Mucosa of rectum (tissue), 2 donors: ENCODE results near the gene OR5D18.

Experiments used
- H3K27ac ChIP-seq, 2 donors: one replicate each; pipeline ENCODE4 v1.7.0; 2013; ENCODE audit warnings: inconsistent platforms in 2 of 2, low read depth in 2 of 2, low read length in 2 of 2
- H3K27me3 ChIP-seq, 2 donors: one replicate each; pipeline ENCODE4 v1.7.0; 2013; ENCODE audit warnings: low read length in 2 of 2; ENCODE audit not compliant: control insufficient read depth in 2 of 2, insufficient read depth in 2 of 2
- H3K36me3 ChIP-seq, 2 donors: one replicate each; pipeline ENCODE4 v1.7.0; 2013; ENCODE audit warnings: low read length in 2 of 2; ENCODE audit not compliant: control insufficient read depth in 2 of 2, insufficient read depth in 2 of 2
- H3K4me1 ChIP-seq, 2 donors: one replicate each; pipeline ENCODE4 v1.7.0; 2013; ENCODE audit warnings: low read length in 2 of 2, mild to moderate bottlenecking in 1 of 2; ENCODE audit not compliant: control insufficient read depth in 2 of 2, insufficient read depth in 2 of 2
- H3K4me3 ChIP-seq, 2 donors: one replicate each; pipeline ENCODE4 v1.7.0; 2013; ENCODE audit warnings: low read length in 2 of 2
- H3K9ac ChIP-seq, 2 donors: one replicate each; pipeline ENCODE4 v1.7.0; 2013; ENCODE audit warnings: low read length in 2 of 2, low read depth in 1 of 2, mild to moderate bottlenecking in 1 of 2
- H3K9me3 ChIP-seq, 2 donors: one replicate each; pipeline ENCODE4 v1.7.0; 2013; ENCODE audit warnings: low read length in 2 of 2; ENCODE audit not compliant: control insufficient read depth in 2 of 2
- donor health status: healthy.
- donor health status: Normal muscosa, but diverticular disease.

OR5D18 gene

DNA sequence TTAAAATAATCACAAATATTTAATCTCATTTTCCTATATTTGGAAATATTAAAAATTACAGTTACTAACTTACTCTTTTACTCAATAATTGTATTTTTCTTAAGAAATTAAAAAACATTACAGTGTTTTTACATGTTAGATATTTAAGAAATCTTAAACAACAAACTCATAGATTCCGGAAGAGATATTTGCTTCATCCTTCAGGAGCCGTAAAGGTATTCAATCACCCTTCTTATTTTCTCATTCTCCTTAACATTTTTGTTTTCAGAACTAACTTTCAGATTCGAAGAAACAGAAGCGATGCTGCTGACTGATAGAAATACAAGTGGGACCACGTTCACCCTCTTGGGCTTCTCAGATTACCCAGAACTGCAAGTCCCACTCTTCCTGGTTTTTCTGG, at the start of gene OR5D18:
TSS of gene OR5D18 (plus strand) at position 301 of the 400 bp plus-strand sequence. CDS start at position 301, 0 bp downstream.
- no peaks in the 10 kb centered on the region for H3K4me1 ChIP-seq
- no peak within 1 kb of the TSS for H3K4me3 ChIP-seq
- H3K27ac ChIP-seq, result no peak within 1 kb of the TSS
- H3K27me3 ChIP-seq, result no peaks in the 10 kb centered on the region
- peaks cover 0 to 2% of the 10 kb centered on the region in 2 donors for H3K9me3 ChIP-seq
- no peaks in the 10 kb centered on the region for H3K36me3 ChIP-seq
- H3K9ac ChIP-seq, result no peak within 1 kb of the TSS

DNA sequence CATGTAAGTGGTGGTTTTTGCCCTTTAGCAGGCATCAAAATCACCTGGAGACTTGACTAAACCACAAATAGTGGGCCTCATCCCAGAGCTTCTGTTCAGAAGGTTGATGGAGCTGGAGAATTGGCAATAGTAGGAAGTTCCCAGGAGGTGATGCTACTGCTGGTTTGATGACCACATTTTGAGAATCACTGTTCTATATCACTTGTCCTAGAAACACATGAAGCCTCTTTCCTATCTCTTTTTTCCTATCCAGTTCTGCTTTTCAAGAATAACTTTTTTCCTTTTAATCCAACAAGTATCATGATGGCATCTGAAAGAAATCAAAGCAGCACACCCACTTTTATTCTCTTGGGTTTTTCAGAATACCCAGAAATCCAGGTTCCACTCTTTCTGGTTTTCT, 46.3 kb upstream of the OR5D18 start, which contains the start of gene OR5D13:
TSS of gene OR5D13 (plus strand) at position 301 of the 400 bp plus-strand sequence. CDS start at position 301, 0 bp downstream.
- no peak within 1 kb of the TSS for H3K27ac ChIP-seq
- H3K9ac ChIP-seq, result no peak within 1 kb of the TSS
- peaks cover 0 to 3% of the 10 kb centered on the region in 2 donors for H3K9me3 ChIP-seq
- H3K4me1 ChIP-seq, result no peaks in the 10 kb centered on the region
- H3K27me3 ChIP-seq, result no peaks in the 10 kb centered on the region
- H3K36me3 ChIP-seq, result no peaks in the 10 kb centered on the region
- H3K4me3 ChIP-seq, result no peak within 1 kb of the TSS

DNA sequence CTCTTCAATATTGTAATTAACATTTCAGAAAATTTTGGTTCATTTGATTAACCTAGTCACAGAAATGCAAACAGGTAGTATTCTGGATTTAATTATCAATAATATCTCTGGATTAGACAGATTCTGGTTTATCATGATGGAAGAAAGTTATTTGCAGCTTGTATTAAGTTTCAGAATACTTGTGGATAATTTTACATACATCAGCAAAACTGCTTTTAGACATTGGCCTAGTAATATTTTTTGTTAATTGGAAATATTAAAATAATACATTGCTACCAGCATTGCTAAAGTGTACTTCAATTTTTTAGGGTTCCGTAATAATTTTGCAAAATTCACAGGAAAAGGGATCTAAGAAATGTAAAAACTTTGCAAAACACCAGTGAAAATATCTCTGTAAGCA, 27.8 kb upstream of the OR5D18 start:
- H3K27ac ChIP-seq, result no peak overlapping the region
- H3K9ac ChIP-seq, result no peak overlapping the region
- H3K27me3 ChIP-seq, result no peaks in the 10 kb centered on the region
- H3K4me3 ChIP-seq, result no peak overlapping the region
- H3K4me1 ChIP-seq, result no peaks in the 10 kb centered on the region
- no peaks in the 10 kb centered on the region for H3K36me3 ChIP-seq
- H3K9me3 ChIP-seq, result peaks cover 0 to 3% of the 10 kb centered on the region in 2 donors

DNA sequence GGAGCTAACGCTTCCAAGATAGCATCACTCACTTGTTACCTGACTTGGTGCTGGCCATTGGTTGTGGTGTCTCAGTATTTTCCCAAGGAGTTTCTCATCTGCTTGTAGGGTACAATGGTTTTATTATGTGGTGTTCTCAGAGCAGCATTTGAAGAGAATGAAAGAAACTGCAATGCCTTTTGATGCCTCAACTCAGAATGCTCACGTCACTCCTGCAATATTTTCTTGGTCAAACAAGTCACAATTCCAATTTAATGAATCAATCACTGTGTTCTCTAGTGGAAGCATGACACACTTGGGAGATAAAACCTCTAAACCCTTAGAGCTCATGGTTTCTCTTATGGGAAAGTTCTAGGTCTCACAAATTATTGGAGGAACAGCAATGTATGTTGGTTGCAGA, 26.1 kb upstream of the OR5D18 start:
- no peaks in the 10 kb centered on the region for H3K27me3 ChIP-seq
- no peaks in the 10 kb centered on the region for H3K4me1 ChIP-seq
- H3K27ac ChIP-seq, result no peak overlapping the region
- peaks cover 0 to 3% of the 10 kb centered on the region in 2 donors for H3K9me3 ChIP-seq
- H3K4me3 ChIP-seq, result no peak overlapping the region
- H3K36me3 ChIP-seq, result no peaks in the 10 kb centered on the region
- no peak overlapping the region for H3K9ac ChIP-seq

DNA sequence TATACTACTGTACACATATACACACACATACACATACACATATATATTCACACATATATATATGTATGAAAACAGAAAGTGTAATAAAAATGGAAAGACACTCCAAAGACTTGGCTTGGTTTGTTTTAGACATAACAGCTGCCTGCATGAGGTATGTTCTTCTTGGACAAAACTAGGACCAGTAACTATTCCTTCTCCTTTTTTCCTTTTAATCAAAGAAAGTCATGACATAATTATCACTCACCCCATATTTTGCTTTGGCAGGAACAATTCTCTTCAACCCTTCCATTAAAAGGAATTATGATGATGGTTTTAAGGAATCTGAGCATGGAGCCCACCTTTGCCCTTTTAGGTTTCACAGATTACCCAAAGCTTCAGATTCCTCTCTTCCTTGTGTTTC, 24.2 kb upstream of the OR5D18 start, which contains the start of gene OR5D14:
TSS of gene OR5D14 (plus strand) at position 301 of the 400 bp plus-strand sequence. CDS start at position 301, 0 bp downstream.
- H3K27me3 ChIP-seq, result no peaks in the 10 kb centered on the region
- no peak within 1 kb of the TSS for H3K9ac ChIP-seq
- H3K9me3 ChIP-seq, result peaks cover 0 to 3% of the 10 kb centered on the region in 2 donors
- no peak within 1 kb of the TSS for H3K4me3 ChIP-seq
- H3K4me1 ChIP-seq, result no peaks in the 10 kb centered on the region
- H3K27ac ChIP-seq, result no peak within 1 kb of the TSS
- H3K36me3 ChIP-seq, result no peaks in the 10 kb centered on the region

DNA sequence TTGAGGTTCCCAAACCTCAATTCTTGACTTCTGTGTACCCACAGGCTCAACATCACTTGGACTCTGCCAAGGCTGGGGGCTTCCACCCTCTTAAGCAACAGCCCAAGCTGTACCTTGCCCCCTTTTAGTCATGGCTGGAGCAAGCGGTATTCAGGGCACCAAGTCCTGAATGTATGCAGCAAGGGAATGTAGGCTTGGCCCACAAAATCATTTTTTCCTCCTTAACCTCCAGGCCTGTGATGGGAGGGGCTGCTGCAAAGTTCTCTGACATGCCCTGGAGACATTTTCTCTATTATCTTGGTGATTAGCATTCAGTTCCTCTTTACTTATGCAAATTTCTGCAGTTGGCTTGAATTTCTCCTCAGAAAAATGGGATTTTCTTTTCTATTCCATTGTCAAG, 13.2 kb upstream of the OR5D18 start:
- Histone ChIP-seq H3K9me3 (peaks cover 0 to 3% of the 10 kb centered on the region in 2 donors), H3K9ac (no peak overlapping the region), H3K4me3 (no peak overlapping the region), H3K36me3 (no peaks in the 10 kb centered on the region), H3K27me3 (no peaks in the 10 kb centered on the region), H3K4me1 (no peaks in the 10 kb centered on the region), H3K27ac (no peak overlapping the region)

DNA sequence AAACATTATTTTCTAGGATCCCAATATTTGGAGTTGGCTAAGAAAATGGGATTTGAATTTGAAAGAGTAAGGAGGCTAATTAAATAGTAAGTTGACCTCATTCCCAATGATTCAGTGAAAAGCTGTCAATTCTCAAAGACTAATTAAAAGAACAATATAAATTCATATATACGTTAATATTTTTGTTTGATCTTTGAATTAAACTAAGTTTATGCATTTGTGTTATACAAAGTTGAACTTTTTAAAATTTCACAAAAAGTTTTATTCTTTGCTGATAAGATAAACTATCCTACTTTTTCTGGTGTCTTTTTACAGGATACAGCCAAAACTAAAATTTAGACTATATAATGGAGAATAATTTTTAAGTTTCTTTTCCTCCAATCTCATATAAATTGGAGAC, 8.4 kb upstream of the OR5D18 start, which contains the start of gene OR5L1:
TSS of gene OR5L1 (plus strand) at position 301 of the 400 bp plus-strand sequence. CDS start 100 bp downstream, outside the sequence.
- H3K27me3 ChIP-seq, result no peaks in the 10 kb centered on the region

DNA sequence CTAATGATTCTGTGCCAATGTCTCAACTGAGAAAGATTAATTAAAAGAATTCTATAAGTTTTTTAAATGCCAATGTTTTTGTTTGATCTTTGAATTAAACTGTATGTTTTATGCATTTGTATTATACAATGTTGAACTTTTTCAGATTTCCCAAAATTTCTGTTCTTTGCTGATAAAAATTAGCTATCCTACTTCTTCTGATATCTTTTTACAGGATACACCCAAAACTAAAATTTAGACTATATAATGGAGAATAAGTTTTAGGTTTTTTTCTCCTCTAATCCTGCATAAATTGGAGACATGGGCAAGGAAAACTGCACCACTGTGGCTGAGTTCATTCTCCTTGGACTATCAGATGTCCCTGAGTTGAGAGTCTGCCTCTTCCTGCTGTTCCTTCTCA, 7.5 kb downstream of the OR5D18 start, which contains the start of gene OR5L2:
TSS of gene OR5L2 (plus strand) at position 301 of the 400 bp plus-strand sequence. CDS start at position 301, 0 bp downstream.
- Histone ChIP-seq H3K9me3 (no peaks in the 10 kb centered on the region), H3K4me1 (no peaks in the 10 kb centered on the region), H3K27me3 (no peaks in the 10 kb centered on the region), H3K9ac (no peak within 1 kb of the TSS), H3K27ac (no peak within 1 kb of the TSS), H3K36me3 (no peaks in the 10 kb centered on the region), H3K4me3 (no peak within 1 kb of the TSS)

More for the DNA sequence above, 8.4 kb upstream of the OR5D18 start, which contains the start of gene OR5L1:
- Histone ChIP-seq H3K9me3 (peaks cover 0 to 3% of the 10 kb centered on the region in 2 donors), H3K4me3 (no peak within 1 kb of the TSS), H3K4me1 (no peaks in the 10 kb centered on the region), H3K36me3 (no peaks in the 10 kb centered on the region), H3K27ac (no peak within 1 kb of the TSS), H3K9ac (no peak within 1 kb of the TSS)

DNA sequence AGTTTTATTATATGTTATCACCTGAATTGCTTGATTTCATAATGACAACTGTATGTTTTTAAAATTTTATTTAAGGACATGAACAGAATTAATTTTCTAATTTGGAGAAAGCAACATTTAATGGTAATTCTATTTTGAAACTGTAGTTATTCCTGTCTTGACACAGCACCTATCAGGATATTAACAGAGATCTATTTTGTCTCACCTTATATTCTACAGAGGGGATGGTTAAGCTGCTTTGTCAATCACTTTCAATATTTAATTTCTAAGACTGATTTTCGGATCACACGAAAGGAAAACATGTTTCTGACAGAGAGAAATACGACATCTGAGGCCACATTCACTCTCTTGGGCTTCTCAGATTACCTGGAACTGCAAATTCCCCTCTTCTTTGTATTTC, 19.0 kb downstream of the OR5D18 start, which contains the start of gene OR5D16:
TSS of gene OR5D16 (plus strand) at position 301 of the 400 bp plus-strand sequence. CDS start at position 301, 0 bp downstream.
- Histone ChIP-seq H3K4me3 (no peak within 1 kb of the TSS), H3K27ac (no peak within 1 kb of the TSS), H3K36me3 (no peaks in the 10 kb centered on the region), H3K9ac (no peak within 1 kb of the TSS), H3K27me3 (no peaks in the 10 kb centered on the region), H3K9me3 (peaks cover 0 to 6% of the 10 kb centered on the region in 2 donors), H3K4me1 (no peaks in the 10 kb centered on the region)

DNA sequence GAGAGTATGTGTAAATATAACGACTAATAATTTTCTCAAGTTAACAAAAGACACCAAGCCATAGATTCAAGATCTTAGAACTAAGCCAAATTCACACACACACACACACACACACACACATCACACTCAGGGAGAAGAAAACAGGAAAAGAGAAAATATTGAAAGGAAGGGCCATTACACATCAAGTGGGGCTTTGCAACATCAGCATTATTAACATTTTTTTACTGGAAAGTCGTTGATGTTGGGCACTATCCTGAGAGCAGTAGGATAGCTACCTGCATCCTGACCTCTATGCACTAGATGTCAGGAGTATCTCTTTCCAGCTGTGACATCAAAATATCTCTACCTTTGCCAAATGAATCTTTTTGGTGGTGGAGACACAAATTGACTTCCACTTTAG, 28.0 kb downstream of the OR5D18 start:
- H3K4me1 ChIP-seq, result no peaks in the 10 kb centered on the region
- no peaks in the 10 kb centered on the region for H3K36me3 ChIP-seq
- H3K27me3 ChIP-seq, result no peaks in the 10 kb centered on the region
- H3K4me3 ChIP-seq, result no peak overlapping the region
- no peak overlapping the region for H3K9ac ChIP-seq
- H3K9me3 ChIP-seq, result no peaks in the 10 kb centered on the region
- H3K27ac ChIP-seq, result no peak overlapping the region
